Activated CD8-positive, alpha-beta memory T cell treated with anti-CD3 and anti-CD28 coated beads, Interleukin-2, amount 50 U/mL, for 1 hour (primary cell): Measurements from ENCODE around the gene MYO3B.

Experiments used
- DNase-seq: peaks from one replicate; pipeline ENCODE4 v3.0.0-alpha.2; 2020; ENCODE audit errors: extremely low read depth

Gene MYO3B

GRCh38 chr2:170163411-170164065 lies 14.4 kb upstream of the MYO3B start:
- DNase-seq: no peak

GRCh38 chr2:170165129-170165528 lies 12.8 kb upstream of the MYO3B start:
- DNase-seq: no peak

- no peak for DNase-seq
Measured at GRCh38 chr2:170166735-170167134, 11.2 kb upstream of the MYO3B start.

GRCh38 chr2:170170281-170171040 lies 7.5 kb upstream of the MYO3B start:
- DNase-seq: no peak

- DNase-seq: no peak
Measured at GRCh38 chr2:170176212-170176611, 1.7 kb upstream of the MYO3B start.

GRCh38 chr2:170180031-170180566 lies 2.2 kb downstream of the MYO3B start:
- no peak for DNase-seq

GRCh38 chr2:170181602-170182001 lies 3.7 kb downstream of the MYO3B start:
- DNase-seq: no peak

- DNase-seq: no peak
Measured at GRCh38 chr2:170185319-170185718, 7.4 kb downstream of the MYO3B start.

- DNase-seq: no peak
Measured at GRCh38 chr2:170189757-170190156, 11.8 kb downstream of the MYO3B start.

- DNase-seq: no peak
Measured at GRCh38 chr2:170190172-170190571, 12.2 kb downstream of the MYO3B start.

GRCh38 chr2:170191166-170191866 lies 13.4 kb downstream of the MYO3B start:
- DNase-seq: no peak

GRCh38 chr2:170196963-170197362 lies 19.0 kb downstream of the MYO3B start:
- no peak for DNase-seq

GRCh38 chr2:170201275-170201674 lies 23.3 kb downstream of the MYO3B start:
- no peak for DNase-seq

GRCh38 chr2:170201734-170202393 lies 23.9 kb downstream of the MYO3B start:
- DNase-seq: no peak

GRCh38 chr2:170202437-170202836 lies 24.5 kb downstream of the MYO3B start:
- DNase-seq: no peak

GRCh38 chr2:170204298-170204951 lies 26.5 kb downstream of the MYO3B start:
- no peak for DNase-seq

- DNase-seq: no peak
Measured at GRCh38 chr2:170206246-170206645, 28.3 kb downstream of the MYO3B start.

GRCh38 chr2:170206805-170207407 lies 29.0 kb downstream of the MYO3B start:
- no peak for DNase-seq

GRCh38 chr2:170207901-170208300 lies 30.0 kb downstream of the MYO3B start:
- no peak for DNase-seq

- DNase-seq: no peak
Measured at GRCh38 chr2:170208967-170209366, 31.0 kb downstream of the MYO3B start.
